AML-193 (cell line): ENCODE results near the gene PAK2.
"Not testable (repeated sequence)": the region's sequence is repeated elsewhere in the genome, so short reads cannot be mapped to it uniquely, and the experiment has no call there.

Experiments
- DNase-seq, 2 experiments: peaks; one replicate each; lab custom pipeline; 2025; lab: John Stamatoyannopoulos, UW

The PAK2 gene

GRCh38 chr3:196843435-196844110 is 103.9 kb downstream of the PAK2 start:
- DNase-seq: no peak

- DNase-seq: not testable (repeated sequence)
Measured at GRCh38 chr3:196844235-196845219, 104.9 kb downstream of the PAK2 start.

- not testable (repeated sequence) for DNase-seq
Measured at GRCh38 chr3:196848375-196848774, 108.7 kb downstream of the PAK2 start.

GRCh38 chr3:196849180-196849741 is 109.6 kb downstream of the PAK2 start:
- DNase-seq: no peak

- not testable (repeated sequence) for DNase-seq
Measured at GRCh38 chr3:196863000-196863399, 123.3 kb downstream of the PAK2 start.

- DNase-seq: no peak
Measured at GRCh38 chr3:196867155-196867506, 127.5 kb downstream of the PAK2 start.

- peak; percentile 90 to 94 for DNase-seq
Measured at GRCh38 chr3:196867507-196868296, 128.0 kb downstream of the PAK2 start, which contains the start of gene SENP5. TSS of gene SENP5 (plus strand) at chr3:196867920. CDS start at chr3:196885182, 17,262 bp downstream.

GRCh38 chr3:196868297-196868661 is 128.6 kb downstream of the PAK2 start:
- no peak for DNase-seq

GRCh38 chr3:196872316-196872715 is 132.7 kb downstream of the PAK2 start:
- no peak for DNase-seq

- not testable (repeated sequence) for DNase-seq
Measured at GRCh38 chr3:196874511-196875094, 134.9 kb downstream of the PAK2 start.

- no peak for DNase-seq
Measured at GRCh38 chr3:196875258-196875657, 135.6 kb downstream of the PAK2 start.
